GM20000 (cell line): ENCODE data around the gene PCED1A.
"Not testable (repeated sequence)": the region's sequence is repeated elsewhere in the genome, so short reads cannot be mapped to it uniquely, and the experiment has no call there.

Experiments
- DNase-seq: peaks from one replicate; pipeline ENCODE4 v3.0.0; 2012; ENCODE audit warnings: low spot score
- TF ChIP-seq, protein P1 (sequence below): IDR thresholded peaks from 2 replicates; pipeline ENCODE4 v1.5.1; 2012; ENCODE audit warnings: mild to moderate bottlenecking, control low read depth; ENCODE audit errors: extremely low read depth, missing control alignments

Gene PCED1A

GRCh38 chr20:2809690-2810089 lies 30.8 kb downstream of the PCED1A start:
- TF ChIP-seq, protein P1, sequence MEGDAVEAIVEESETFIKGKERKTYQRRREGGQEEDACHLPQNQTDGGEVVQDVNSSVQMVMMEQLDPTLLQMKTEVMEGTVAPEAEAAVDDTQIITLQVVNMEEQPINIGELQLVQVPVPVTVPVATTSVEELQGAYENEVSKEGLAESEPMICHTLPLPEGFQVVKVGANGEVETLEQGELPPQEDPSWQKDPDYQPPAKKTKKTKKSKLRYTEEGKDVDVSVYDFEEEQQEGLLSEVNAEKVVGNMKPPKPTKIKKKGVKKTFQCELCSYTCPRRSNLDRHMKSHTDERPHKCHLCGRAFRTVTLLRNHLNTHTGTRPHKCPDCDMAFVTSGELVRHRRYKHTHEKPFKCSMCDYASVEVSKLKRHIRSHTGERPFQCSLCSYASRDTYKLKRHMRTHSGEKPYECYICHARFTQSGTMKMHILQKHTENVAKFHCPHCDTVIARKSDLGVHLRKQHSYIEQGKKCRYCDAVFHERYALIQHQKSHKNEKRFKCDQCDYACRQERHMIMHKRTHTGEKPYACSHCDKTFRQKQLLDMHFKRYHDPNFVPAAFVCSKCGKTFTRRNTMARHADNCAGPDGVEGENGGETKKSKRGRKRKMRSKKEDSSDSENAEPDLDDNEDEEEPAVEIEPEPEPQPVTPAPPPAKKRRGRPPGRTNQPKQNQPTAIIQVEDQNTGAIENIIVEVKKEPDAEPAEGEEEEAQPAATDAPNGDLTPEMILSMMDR: no peak
- DNase-seq: no peak

- not testable (repeated sequence) for DNase-seq
Observed at GRCh38 chr20:2807929-2808328, 32.5 kb downstream of the PCED1A start.

DNA sequence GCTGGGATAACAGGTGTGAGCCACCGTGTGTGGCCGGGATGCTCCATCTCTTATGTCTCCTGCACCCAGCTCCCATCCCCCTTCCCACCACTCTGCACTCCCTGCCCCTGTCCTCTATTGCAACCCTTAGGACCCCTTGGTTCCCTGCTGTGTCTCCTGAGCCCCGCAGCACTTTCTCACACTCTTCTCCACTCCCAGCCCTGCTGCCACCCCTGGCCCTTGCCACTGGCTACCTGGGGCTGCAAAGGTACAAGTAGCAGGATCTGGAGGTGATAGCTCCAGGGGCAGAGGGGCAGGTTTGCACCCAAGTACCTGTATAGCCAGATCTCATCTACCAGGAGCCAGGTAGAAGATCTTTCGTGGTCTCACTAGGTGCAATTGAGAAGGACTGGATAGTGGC lies 33.4 kb downstream of the PCED1A start:
- TF ChIP-seq, protein P1: no peak
- DNase-seq: no peak

DNA sequence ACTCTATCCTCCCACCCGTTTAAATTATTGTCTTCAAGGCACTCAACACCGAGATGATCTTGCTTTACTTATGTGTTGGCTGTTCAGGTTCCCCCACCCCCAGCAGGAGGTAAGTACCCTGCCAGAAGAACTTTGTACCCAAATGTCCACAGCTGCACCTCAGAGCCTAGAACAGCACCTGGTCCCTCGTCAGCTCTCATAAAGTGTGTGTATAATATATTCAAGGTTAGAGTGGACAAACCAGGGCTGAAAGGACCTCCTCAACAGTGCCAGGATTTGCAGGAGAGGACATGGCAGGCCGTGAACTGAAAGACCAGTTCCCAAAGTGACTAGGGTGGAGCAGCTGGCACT lies 34.1 kb downstream of the PCED1A start:
- TF ChIP-seq, protein P1: no peak
- no peak for DNase-seq

DNA sequence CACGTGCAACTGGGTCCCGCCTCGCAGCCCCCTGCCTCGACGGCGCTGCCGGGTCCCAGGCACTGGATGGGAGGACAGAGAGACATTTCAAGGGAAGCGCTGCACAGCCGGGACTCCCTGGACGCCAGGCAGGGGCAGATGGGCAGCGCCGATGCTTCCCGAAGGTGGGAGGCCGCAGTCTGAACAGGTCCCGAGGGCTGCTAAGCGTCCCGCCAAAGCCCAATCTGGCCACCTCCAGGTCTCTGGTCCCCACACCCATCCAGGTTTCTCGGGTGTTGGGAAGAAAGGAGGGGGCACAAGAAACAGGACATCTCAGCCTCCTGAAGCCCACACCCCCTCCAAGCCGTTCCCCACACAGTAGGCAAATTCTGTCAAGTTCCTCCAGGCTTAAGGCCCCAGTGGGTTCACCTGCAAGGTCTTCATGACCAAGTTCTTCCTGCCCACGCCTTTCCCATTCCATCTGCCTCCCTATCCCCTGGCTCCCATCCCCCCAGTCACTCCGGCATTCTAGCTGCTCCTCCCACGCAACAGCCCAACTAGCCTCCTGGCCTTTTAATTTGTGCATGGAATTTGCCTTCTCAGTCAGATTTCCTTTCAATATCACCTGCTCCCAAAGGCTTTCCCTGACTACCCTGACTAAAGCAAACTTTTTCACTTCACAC lies 34.6 kb downstream of the PCED1A start:
- no peak for DNase-seq
- TF ChIP-seq, protein P1: no peak

DNA sequence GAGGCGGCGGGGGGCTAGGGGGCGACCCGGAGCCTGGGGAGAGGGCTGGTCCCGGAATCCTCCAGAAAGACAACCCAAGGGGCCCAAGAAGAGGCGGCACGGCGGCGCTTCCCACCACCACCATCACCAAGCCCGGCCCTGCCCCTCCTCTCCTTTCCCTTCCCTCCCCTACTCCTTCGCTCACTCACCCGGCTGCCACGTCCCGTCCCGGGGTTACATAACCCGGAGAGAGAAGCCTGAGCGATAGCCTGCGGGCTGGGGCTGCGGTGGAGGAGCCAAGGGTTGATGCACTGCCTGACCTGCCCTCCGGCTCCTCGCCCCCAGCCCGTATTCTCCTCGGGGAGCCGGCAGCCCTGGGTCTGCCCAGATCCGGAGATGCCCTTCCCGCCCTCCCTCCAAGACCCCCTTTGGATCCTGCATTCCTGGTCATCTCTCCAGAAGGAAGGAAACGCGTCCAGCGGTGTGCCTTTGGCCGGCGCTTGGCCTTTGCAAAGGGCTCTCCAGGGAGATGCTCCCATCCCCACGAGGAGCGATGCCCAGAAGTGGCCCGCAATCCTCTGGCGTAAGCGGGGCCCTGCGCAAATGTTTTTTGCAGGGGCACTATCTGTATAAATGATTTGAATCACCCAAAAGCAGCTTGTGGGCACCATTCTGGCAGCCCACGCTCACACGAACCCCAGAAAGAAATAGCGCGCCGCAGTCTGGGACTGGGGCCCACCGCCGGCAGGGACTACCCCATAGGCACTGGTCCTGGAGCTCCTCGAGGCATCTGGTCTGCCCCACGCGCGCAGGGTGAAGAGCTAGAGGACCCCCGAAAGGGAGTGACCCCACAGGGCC lies 35.4 kb downstream of the PCED1A start:
- TF ChIP-seq, protein P1: no peak
- DNase-seq: no peak

DNA sequence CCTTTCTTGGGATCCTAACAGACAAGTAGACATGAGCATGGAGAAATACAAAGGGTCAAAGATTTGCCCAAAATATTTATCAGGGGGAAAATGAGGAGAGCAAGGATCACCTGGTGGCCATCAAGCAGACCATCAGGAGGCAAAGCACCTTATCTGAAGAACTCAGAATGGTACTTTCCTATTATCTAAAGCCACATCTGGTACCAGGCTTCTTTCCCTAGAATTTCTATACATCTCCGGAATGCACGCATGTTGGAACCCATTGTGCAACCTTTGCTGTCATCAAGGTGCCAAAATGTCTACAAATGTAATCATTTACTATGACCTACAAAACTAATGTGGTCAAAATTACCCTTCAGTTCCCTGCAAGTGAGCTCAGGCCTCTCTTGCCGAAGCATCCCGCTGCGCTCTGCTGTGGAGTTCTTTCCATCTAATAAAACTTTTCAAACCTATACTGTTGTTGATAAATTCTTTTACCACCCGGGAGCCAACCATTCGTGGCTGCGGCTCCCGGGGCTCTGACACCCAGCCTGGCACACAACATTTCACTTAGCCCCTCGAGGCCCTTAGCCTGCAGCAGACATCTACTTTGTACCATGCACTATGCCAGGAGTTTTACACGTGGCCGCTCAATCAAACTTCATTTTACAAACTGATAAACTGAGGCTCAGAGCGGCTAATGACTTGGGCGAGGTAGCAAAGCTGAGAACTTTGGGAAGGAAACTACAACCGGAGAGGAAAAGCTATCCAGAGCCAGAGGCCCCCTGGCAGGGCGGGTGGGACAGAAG lies 36.2 kb downstream of the PCED1A start:
- no peak for DNase-seq
- TF ChIP-seq, protein P1: no peak
